Stimulated activated CD4-positive, alpha-beta T cell treated with anti-CD3 and anti-CD28 coated beads, TNF-alpha, amount 100 ng/mL, for 4 hours (primary cell): ENCODE results near the gene IL18.
"Not testable (repeated sequence)": the region's sequence is repeated elsewhere in the genome, so short reads cannot be mapped to it uniquely, and the experiment has no call there.

Source experiments
- DNase-seq, 3 experiments: peaks; one replicate each; pipeline ENCODE4 v3.0.0-alpha.2; 2020; ENCODE audit warnings: low read depth in 3 of 3

IL18 gene

DNA sequence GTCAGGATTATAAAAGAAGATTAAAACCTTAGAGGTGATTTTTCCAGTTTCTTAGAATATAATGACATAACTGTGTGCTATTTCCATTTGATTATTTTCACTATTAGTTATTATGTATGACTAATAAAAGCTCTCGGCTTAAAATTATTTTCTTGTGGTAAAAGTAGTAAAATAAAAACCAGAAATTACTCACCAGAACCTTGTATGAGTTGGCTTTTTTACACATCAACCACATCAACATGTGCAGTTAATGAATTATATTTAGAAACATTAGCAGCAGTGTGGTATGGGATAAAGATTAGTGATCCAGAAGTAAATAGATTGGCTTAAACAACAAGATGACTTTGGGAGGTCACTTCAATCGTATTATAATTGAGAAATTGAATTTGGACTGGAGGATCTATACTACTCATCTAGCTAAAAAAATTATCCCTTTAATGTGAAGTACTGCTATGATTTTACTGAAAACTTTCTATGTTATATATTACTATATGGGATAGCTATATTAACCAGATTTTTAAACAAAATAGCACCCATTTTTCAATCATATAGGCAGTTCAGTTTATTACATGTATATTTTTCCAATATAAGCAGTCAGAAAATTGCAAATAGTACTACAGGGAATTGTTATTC is 8.6 kb upstream of the IL18 start:
- no peak for DNase-seq

DNA sequence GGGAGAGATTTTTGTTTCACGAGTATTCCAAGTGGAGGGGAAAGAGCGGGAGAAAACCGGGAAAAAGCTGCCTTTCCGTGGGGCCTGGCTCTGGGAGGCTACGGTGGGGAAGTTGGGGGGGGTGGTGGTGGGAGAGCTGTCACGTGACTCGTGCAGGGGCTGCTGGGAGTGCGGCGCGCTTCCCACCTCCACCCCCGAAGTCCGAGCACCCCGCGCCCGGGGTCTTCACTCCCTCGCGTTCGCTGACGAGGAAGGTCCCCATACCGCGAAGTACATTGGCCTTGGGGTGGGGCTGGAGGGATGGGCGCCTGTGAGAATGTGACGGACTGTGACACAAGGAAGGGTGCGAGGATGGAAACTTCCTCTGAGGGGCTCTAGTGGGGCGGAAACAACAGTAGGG is 3.3 kb upstream of the IL18 start, which contains the start of gene TEX12:
TEX12 (plus strand) TSS at position 228 of the 400 bp plus-strand sequence. CDS start 1,897 bp downstream, outside the sequence.
- no peak for DNase-seq

DNA sequence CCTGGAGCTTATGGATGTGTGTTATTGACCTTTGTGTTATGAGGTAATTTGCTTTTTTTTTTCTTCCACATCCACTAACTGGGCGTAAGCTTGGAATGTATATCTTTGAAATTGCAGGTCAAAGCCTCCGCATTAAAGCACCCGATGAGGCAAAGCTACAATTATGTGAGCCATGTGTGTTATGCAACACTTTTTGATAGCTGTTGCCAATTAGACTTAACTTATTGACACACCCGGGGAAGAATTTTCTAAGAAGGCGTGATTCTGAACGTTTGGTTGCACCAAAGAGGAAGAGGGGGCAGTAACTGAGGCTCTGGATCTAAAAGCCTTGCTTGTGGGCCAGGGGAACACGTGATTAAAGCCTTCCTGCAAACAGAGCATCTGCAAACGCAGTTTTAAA is 2.7 kb upstream of the IL18 start:
- DNase-seq = no peak

DNA sequence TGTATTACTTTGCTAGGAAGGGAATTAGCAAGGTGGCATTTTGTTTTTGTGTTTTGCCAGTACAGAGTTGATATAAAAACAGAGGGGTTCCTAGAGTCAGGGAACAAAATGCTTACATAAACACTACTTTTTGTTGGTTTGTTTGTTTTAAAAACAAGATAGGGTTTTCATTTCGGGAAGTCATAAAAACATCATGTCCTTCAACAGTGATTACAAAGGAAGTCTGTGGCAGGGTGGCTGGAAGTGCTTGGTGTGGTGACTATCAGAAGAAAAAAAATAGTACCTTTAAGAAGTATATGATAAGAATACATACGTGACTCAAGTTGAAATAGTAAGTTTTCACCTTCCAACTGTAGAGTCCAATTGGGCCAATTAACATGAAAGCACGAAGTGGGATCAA is 1.2 kb upstream of the IL18 start:
- no peak for DNase-seq

DNA sequence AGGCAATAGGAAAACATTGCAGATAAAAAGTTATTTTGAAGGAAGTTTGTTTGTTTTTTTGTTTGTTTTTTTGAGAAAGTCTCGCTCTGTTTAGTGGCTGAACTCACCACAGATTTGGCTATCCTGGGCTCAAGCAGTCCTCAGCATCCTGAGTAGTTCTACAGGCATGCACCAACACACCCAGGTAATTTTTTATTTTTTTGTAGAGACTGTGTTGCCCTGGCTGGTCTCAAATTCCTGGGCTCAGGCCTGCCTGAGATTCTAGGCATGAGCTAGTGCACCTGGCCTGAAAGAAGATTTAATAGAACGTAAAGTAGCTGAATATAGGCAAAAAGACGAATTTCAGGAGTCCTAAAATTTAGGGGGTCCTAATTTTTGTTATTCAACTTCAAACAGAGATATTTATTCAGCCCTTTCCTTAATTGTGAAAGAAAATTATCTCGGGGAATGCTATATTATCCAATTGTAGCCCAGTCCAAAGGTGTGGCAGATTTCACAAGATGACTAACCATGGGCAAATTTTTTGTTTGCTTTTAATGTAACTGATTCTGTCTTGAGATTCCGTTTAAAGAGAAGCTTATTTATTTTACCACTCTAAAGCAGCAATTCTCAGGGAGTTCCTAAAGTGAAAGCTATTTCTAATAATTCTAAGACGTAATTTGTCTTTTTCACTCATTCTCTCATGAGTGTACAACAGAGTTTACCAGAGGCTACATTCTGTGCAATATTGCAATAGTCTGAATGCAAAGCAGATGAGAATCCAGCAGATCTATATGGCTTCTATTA is 940 bp downstream of the IL18 start:
- no peak for DNase-seq

DNA sequence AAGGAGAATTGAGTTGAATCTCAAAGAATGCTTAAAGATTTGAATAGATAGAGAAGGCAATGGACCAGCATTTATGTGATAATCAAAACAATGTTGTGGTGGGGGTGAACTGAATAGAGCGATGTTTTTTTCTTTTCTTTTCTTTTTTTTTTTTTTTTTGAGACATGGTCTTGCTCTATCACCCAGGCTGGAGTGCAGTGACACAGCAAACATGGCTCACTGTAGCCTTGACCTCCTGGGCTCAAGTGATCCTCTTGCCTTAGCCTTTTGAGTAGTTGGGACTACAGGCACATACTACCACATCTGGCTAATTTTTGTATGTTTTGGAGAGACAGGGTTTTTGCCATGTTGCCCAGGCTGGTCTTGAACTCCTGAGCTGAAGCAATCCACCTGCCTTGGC is 1.7 kb downstream of the IL18 start:
- DNase-seq = not testable (repeated sequence)

DNA sequence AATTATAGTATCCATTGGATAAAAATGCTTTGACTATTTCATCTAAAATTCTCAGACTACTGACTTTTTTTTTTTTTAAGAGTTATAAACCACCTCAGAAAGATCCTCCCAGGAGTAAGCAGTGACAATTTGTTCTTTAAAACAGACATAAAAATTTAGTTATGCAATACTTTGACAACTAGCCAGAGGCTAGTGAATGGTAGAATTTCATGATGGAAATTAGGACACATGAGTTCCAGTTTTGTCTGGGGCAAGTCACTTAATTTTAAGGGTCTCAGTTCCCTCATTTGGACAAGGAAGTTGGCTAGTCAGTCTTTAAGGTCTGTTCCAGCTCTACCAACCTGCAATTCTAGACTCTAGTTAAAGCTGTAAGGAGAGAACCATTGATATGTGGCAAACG is 2.9 kb downstream of the IL18 start:
- DNase-seq = no peak

DNA sequence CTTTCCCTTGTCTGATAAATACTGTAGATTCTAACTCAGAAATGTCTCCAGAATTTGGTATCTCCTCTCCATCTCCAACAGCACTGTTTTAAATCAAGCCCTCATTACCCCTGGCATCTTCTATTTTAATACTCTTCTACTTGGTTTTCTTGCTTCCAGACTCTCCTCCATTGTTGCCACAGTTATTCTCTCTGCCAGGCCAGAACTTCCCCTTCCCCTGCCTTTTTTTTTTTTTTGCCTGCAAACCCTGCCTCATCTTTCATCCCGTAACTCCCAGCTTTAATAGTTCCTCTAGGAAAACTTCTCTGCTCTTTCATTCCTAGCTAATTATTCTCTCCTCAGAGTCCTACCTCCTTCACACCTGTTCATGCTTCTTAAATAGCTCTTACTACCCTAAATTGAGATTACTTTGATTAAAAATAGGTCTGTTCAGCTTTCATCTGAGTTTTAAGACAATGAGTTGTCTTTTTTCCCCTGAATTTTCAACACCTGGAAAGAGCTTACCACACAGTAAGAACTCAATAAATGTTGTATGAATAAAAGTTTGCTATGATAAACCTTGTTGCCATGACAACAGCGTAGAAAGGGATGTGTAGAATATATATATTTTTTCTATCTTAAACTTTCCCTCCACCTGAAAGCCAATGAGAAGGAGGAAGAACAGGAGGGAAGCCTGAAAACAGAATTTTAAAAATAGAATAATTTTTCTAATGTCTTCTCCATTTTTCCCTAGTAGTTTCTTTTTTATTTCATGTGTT is 3.6 kb downstream of the IL18 start:
- no peak for DNase-seq

DNA sequence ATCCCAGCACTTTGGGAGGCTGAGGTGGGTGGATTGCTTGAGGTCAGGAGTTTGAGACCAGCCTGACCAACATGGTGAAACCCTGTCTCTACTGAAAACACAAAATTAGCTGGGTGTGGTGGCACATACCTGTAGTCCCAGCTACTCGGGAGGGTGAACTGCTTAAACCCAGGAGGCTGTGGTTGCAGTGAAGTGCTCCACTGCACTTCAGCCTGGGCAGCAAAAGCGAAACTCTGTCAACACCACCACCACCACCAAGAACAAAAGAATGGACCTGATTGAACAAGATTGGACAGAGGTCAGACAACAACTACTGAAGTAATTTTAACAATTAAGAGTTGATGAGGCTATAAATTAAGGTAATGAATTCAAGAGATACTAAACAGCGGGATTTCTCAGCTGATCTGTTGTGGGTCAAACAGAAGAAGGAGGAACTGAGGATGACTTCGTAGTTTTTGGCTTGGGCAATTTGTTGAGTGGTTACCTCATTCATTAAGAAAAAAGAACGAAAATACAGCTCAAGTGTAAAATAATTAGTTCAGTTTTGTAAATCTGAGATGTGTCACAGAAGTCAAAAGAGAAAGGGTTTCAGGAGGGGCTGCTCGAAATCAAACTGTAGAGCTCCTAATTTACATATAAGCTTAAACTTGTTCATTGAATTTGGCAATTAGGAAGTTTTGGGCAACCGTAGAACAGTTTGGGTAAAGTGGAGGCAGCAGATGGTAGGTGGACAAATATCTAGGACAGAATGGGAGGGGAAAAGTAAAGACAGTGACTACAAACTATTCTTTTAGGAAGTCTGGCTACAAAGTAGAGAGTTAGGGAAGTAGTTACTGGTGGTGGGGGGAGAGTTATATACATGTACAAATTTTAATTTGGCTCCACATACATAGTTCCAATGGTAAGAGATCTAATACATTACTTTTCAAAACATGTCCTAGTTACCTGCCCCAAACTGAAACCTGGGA is 4.5 kb downstream of the IL18 start:
- no peak for DNase-seq

DNA sequence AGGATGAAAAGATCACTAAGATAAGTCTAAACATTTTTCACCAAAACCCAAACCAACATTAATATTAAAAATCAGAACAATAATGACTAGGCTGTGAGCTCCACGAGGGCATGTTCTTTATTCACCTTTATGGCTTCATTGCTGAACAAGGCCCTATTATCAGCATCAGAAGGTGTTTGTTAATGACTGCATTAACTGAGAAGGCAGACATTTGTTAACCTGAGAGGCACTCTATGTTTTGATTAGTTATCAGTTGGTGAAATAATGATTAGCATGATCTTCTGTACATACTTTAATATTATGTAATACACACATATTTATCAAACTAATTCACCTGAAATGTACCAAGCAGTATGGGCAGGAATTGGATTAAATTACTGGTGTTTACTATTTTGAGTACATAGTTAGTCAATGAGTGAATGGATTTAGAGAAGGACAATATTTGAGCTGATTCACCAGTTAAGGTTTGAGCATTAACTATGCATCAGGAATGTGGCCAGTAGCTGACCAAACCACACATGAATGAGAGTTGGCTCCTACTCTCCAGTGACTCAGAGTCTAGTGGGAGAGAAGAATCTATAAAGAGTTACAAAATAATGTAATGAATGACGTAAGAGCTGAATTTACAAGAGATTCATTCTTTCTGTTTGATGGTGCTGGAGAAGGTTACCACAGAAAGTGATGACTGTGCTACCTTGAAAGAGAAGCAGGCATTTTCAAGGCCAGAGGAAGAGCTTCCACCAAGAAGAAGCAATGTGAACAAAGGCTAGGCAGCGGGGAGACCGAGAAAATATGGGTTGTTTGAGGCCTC is 6.7 kb downstream of the IL18 start:
- no peak for DNase-seq

DNA sequence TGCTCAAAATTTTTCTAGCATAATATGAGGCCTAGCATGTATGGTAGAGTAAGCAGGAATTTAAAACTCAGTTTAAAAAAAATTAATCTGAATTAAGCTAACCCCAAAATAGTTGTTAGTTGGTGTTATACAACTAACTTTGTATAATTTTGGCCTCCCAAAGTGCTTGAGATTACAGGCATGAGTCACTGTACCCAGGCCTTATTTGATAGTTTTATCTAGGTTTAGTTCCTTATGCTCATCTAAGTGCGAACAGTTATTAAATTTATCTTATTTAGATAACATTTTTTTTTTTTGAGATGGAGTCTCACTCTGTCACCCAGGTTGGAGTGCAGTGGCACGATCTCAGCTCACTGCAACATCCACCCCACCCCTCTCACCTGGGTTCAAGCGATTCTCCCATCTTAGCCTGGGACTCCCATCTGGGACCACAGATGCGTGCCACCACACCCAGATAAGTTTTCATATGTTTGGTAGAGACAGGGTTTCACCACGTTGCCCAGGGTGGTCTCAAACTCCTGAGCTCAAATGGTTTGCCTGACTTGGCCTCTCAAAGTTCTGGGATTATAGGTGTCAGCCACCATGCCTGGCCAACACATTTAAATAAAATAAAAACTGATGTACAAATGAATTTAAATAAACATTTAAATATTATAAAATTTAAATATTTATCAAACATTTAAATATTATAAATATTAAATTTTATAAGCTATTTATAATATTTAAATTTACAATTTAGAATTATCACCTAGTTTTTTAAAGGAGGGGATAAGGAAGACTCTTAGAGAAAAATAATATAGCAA is 7.5 kb downstream of the IL18 start:
- no peak for DNase-seq

DNA sequence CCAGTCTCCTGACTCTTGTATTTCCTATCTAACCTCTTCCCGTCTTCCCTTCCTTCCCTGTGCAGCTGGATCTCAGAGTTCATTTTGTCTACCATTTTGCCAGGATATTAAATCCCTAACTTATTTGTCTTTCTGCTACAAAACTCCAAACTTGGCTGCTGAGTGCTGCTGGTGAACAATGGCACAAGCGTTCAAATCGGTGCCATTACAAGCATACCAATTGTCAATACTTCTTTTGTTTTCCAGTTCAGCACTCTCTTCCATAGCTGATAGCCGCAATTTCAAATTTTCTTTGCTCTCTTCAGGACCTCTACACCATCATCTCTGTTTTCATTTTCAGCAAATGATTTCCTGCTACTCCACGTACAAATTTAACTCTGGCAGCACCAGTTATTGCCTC is 13.4 kb downstream of the IL18 start:
- DNase-seq = no peak

DNA sequence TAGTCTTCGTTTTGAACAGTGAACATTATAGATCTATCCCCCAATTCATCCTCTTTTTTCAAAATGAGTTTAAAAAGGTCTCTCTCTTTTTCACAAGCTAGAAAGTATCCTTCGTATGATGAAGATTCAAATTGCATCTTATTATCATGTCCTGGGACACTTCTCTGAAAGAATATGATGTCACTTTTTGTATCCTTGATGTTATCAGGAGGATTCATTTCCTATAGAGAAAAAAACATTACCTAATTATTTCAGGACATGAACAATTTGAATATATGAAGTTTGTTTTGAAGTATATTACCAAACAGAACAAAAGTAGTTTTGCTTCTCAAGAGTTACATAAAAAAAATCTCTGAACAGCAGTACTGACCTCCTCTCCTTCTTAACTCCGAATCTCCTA is 20.3 kb downstream of the IL18 start:
- no peak for DNase-seq

DNA sequence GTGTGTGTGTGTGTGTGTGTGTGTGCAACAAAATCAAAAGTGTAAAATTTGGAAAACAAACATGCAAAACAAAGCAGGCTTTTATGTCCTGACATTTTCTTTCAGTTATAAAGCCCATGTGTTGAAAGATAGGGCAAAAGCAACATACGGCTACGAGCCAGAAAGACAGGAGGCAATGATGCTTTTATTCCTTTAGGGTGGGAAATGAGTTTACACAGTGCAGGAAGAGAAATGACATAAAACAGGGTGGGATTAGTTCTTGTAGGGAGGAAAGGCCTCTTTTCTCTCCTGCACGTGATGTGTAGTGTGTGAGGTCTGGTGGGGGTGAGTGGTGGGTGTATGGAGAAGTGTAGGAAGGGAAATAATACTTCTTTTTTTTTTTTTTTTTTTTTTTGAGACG is 29.4 kb downstream of the IL18 start:
- DNase-seq = no peak

DNA sequence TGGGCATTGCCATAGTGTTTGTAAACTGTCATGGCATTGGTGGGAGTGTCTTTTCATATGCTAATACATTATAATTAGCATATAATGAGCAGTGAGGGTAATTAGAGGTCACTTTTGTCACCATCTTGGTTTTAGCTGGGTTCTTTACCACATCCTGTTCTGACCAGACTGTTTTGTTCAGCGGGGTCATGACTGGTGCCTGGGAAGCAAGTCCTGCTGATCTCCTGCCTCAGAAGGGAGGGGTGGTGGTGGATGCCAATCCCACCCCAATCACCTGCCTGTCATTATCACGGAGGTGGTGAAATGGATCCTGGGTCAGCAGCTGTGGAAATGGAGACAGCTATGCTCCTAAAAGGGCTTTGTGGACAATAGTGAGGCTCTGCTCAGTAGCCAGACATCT is 31.2 kb downstream of the IL18 start:
- DNase-seq = no peak

DNA sequence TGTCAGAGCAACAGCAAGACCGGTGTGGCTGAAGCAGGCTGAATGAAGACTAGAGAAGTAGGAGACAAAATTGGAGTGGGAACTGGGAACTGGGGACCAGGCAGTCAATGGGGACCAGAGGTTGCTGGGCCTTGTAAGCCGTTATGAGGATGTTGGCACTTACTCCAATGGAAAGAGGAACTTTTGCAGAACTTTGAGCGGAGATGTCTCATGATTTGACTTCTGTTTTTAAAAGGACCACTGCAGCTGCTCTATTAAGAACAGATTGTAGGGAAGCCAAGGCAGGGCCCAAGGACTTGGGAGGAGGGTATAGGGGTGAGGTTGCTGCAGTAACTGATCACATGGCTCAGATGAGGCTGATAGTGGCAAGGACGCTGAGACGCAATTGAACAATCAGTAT is 34.2 kb downstream of the IL18 start:
- DNase-seq = no peak

DNA sequence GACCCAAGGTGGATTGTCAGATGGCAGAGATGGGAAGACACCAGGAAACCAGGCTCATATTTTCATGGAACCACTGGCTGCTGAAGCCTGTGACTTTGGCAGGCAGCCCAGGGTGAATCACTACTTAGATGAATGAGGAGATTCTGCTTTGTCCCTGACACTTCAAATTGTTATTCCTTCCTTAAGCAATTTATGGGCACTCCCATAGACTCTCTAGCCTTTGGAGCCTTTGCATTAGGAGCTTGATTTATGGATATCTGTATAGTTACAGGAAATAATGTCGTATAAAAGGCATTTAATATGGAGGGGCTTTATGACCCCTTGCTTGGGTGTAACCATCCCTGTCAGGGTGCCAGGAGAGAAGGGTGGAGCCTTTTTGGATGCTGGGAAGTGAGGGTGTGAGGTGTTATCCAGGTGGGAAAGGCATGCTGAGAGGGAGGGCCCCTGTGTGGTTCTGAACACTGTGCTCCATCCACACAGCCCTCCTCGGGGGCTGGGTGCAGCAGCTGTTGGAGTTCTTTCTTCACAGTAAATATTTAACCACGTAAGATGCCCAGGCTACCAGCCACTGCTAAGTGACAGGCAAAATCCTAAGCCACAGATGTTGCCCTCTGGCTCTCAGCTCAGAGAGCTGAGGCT is 35.3 kb downstream of the IL18 start:
- no peak for DNase-seq

DNA sequence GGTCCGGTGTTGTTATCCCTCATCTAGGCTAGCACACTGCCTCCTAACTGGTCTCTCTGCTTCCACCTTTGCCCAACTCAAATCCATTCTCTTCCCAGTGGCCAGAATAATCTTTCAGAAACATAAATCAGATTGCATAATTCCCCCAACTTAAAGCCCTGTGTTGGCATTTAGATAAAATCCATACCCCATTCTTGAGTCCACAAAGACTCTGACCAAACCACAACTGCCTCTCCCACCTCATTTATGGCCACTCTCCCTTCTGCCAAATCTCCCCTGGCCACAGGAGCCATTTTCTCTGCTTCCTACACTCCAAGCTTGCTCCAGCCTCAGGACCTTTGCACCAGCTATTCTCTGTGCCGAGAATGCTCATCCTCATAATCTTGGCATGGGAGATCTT is 36.8 kb downstream of the IL18 start:
- DNase-seq = no peak

DNA sequence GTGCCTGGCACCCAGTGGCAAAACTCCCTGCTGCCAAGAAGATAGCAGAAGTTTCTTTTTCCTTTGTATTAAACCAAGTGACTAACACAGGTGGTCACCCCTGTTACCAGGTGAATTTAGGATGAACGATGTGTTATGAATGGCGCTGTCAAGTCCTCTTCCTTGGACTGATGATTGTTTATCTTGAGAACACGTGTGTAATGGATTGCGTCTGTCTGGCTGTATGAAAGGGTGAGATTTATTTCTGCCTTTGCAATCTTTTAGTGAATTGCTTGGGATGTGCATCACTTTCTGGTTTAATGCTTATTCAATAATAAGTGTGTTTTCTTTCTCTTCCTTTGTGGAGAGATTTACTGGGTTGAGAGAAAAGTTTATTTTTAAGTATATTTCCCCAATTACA is 40.8 kb downstream of the IL18 start:
- DNase-seq = no peak
